Panc1 (cell line): ENCODE measurements around the gene CDKN2B-AS1. TPM values are rescaled to one million over a fixed set of nuclear protein-coding genes. Genes with fewer than 3 reads are reported as not detected.

ENCODE experiments used
- ATAC-seq: fragments of 200-7000 bp; cut with Tn5 transposase; 2 replicates; pipeline ENCODE4 v1.9.1; 2020; ENCODE audit warnings: mild to moderate bottlenecking, moderate library complexity
- BruUV-seq: library from RNA; stranded (reverse); fragments of 400-500 nt; replicated peaks from 2 replicates; lab custom pipeline; 2021; lab: Mats Ljungman, UMichigan
- CTCF ChIA-PET: fragments of 300-600 bp; sonication (Branson Sonifier 250); formaldehyde crosslinking; loops from one replicate; lab custom pipeline; 2022; ENCODE audit warnings: antibody characterized with exemption; lab: Charles Lee
- POLR2A ChIA-PET: fragments of 300-600 bp; sonication (Branson Sonifier 250); formaldehyde crosslinking; loops from one replicate; lab custom pipeline; 2022; ENCODE audit warnings: antibody characterized with exemption; lab: Charles Lee
- DNase-seq: peaks from one replicate; pipeline ENCODE4 v3.0.0-alpha.2; 2010; ENCODE audit warnings: low read depth, low spot score
- H3K27ac ChIP-seq: 2 replicates; pipeline ENCODE4 v1.5.1; 2011; ENCODE audit warnings: mild to moderate bottlenecking, low read length, inconsistent platforms
- H3K27me3 ChIP-seq: fragments of 200-500 bp; sonication (Bioruptor generic); 2 replicates; pipeline ENCODE4 v1.6.0; 2014; ENCODE audit warnings: low read length, inconsistent platforms; ENCODE audit not compliant: control insufficient read depth, insufficient read depth
- H3K36me3 ChIP-seq: fragments of 200-500 bp; sonication (Bioruptor generic); 2 replicates; pipeline ENCODE4 v1.5.1; 2014; ENCODE audit warnings: inconsistent platforms, mild to moderate bottlenecking, low read length, moderate library complexity; ENCODE audit not compliant: control insufficient read depth, insufficient read depth
- H3K4me1 ChIP-seq: 2 replicates; pipeline ENCODE4 v1.5.1; 2011; ENCODE audit warnings: inconsistent platforms, mild to moderate bottlenecking, low read length, moderate library complexity; ENCODE audit not compliant: control insufficient read depth, insufficient read depth
- H3K4me3 ChIP-seq, 2 experiments: 2 replicates each; pipeline ENCODE4 v1.5.1; 2011 to 2012; ENCODE audit warnings: low read depth in 2 of 2, low read length in 2 of 2, mild to moderate bottlenecking in 2 of 2, inconsistent platforms in 1 of 2, moderate library complexity in 1 of 2
- H3K9me3 ChIP-seq: fragments of 200-500 bp; sonication (Bioruptor generic); 2 replicates; pipeline ENCODE4 v1.5.1; 2014; ENCODE audit warnings: low read depth, mild to moderate bottlenecking, inconsistent platforms, low read length, moderate library complexity; ENCODE audit not compliant: control insufficient read depth, insufficient read depth
- CTCF ChIP-seq: fragments of 450-650 bp; IDR thresholded peaks from 2 replicates; pipeline ENCODE4 v1.5.1; 2017; ENCODE audit warnings: mild to moderate bottlenecking
- POLR2AphosphoS5 ChIP-seq: IDR thresholded peaks from 2 replicates; pipeline ENCODE4 v1.6.1; 2012; ENCODE audit warnings: mild to moderate bottlenecking, low read depth, low read length, moderate library complexity
- REST ChIP-seq, 2 experiments: IDR thresholded peaks; 2 replicates each; pipeline ENCODE4 v1.6.1; 2011 to 2012; ENCODE audit warnings: low read depth in 2 of 2, control low read depth in 1 of 2, low read length in 1 of 2, mild to moderate bottlenecking in 1 of 2, moderate library complexity in 1 of 2; ENCODE audit not compliant: insufficient read depth in 1 of 2
- SIN3A ChIP-seq: IDR thresholded peaks from 2 replicates; pipeline ENCODE4 v1.6.1; 2012; ENCODE audit warnings: low read depth, mild to moderate bottlenecking, low read length, moderate library complexity, borderline replicate concordance; ENCODE audit not compliant: insufficient read depth
- TCF7L2 ChIP-seq: IDR thresholded peaks from 2 replicates; pipeline ENCODE4 v1.6.1; 2011; ENCODE audit warnings: mild to moderate bottlenecking, low read depth, low read length, inconsistent platforms
- in situ Hi-C: cut with HindIII; loops from 2 replicates; pipeline ENCODE4 v1.10.0; 2016; ENCODE audit warnings: low sequenced_read_pairs, low pct_unique_long_range_greater_than_20kb
- intact Hi-C: fragments of 100-400 bp; cut with micrococcal nuclease; formaldehyde crosslinking; loops from one replicate; pipeline ENCODE4 v1.10.0; 2022; ENCODE audit not compliant: unreplicated experiment
- total RNA-seq: library from RNA; stranded (reverse); gene quantifications from one replicate; pipeline ENCODE4 v1.2.1, GENCODE V29; 2021; ENCODE audit not compliant: unreplicated experiment

CDKN2B-AS1 gene
- total RNA-seq, 1 experiment from 2014 or later: not detected

GRCh38 chr9:22068369-22068768, 73.8 kb downstream of the CDKN2B-AS1 start:
- H3K4me1 ChIP-seq: no peaks in the 10 kb centered on the region
- ATAC-seq (no peak), DNase-seq (no peak)
- CTCF ChIA-PET: no interaction called here
- TF ChIP-seq POLR2AphosphoS5 (no peak), CTCF (no peak), SIN3A (no peak), TCF7L2 (no peak), REST (IDR thresholded peaks at IDR 0.05; ENCODE audit: insufficient read depth in 1 of 2, low read depth in 2 of 2, low read length in 1 of 2) (no peak)
- POLR2A ChIA-PET: no interaction called here
- H3K36me3 ChIP-seq: no peaks in the 10 kb centered on the region
- H3K27ac ChIP-seq: no peak overlapping the region
- BruUV-seq: no TSS peak
- H3K9me3 ChIP-seq: no peaks in the 10 kb centered on the region
- no peaks in the 10 kb centered on the region for H3K27me3 ChIP-seq
- intact Hi-C loops (no loop called here), in situ Hi-C loops (no loop called here)
- H3K4me3 ChIP-seq: no peak overlapping the region

GRCh38 chr9:22073349-22073748, 78.8 kb downstream of the CDKN2B-AS1 start:
- TF ChIP-seq CTCF (no peak), SIN3A (no peak), TCF7L2 (no peak), POLR2AphosphoS5 (no peak), REST (IDR thresholded peaks at IDR 0.05; ENCODE audit: insufficient read depth in 1 of 2, low read depth in 2 of 2, low read length in 1 of 2) (no peak)
- BruUV-seq: no TSS peak
- ChIA-PET CTCF (no interaction called here), POLR2A (no interaction called here)
- Histone ChIP-seq H3K27me3 (no peaks in the 10 kb centered on the region), H3K9me3 (no peaks in the 10 kb centered on the region), H3K36me3 (no peaks in the 10 kb centered on the region), H3K4me1 (no peaks in the 10 kb centered on the region), H3K4me3 (no peak overlapping the region), H3K27ac (no peak overlapping the region)
- intact Hi-C loops (no loop called here), in situ Hi-C loops (no loop called here)
- DNase-seq: no peak
- no peak for ATAC-seq
